Trophoblast cell (in vitro differentiated cells and primary cell): ENCODE measurements around the gene MAPK12.

Experiments used
- DNase-seq, 2 donors: peaks; one replicate each; pipeline ENCODE4 v3.0.0-alpha.2; 2016
- H2AFZ ChIP-seq: 2 replicates; pipeline ENCODE4 v1.6.1; 2013; ENCODE audit warnings: low read length, moderate library complexity, mild to moderate bottlenecking; ENCODE audit not compliant: insufficient read depth, poor library complexity
- H2AK5ac ChIP-seq: 2 replicates; pipeline ENCODE4 v1.6.1; 2013; ENCODE audit warnings: mild to moderate bottlenecking, low read length
- H2BK120ac ChIP-seq: 2 replicates; pipeline ENCODE4 v1.6.1; 2013; ENCODE audit warnings: low read length, mild to moderate bottlenecking, moderate library complexity; ENCODE audit not compliant: insufficient read depth, poor library complexity
- H2BK12ac ChIP-seq: 2 replicates; pipeline ENCODE4 v1.6.1; 2013; ENCODE audit warnings: mild to moderate bottlenecking, low read length, moderate library complexity
- H2BK5ac ChIP-seq: 2 replicates; pipeline ENCODE4 v1.6.1; 2013; ENCODE audit warnings: low read length, low read depth, moderate library complexity, mild to moderate bottlenecking; ENCODE audit not compliant: poor library complexity
- H3K14ac ChIP-seq: 2 replicates; pipeline ENCODE4 v1.6.1; 2013; ENCODE audit warnings: mild to moderate bottlenecking, low read length
- H3K18ac ChIP-seq: 2 replicates; pipeline ENCODE4 v1.6.1; 2013; ENCODE audit warnings: mild to moderate bottlenecking, low read length
- H3K23ac ChIP-seq: 2 replicates; pipeline ENCODE4 v1.6.1; 2013; ENCODE audit warnings: low read length
- H3K27ac ChIP-seq: 2 replicates; pipeline ENCODE4 v1.5.1; 2013; ENCODE audit warnings: low read depth, mild to moderate bottlenecking, inconsistent platforms, low read length, moderate library complexity
- H3K27me3 ChIP-seq: 2 replicates; pipeline ENCODE4 v1.6.1; 2013; ENCODE audit warnings: inconsistent platforms, mild to moderate bottlenecking, low read length, moderate library complexity; ENCODE audit not compliant: insufficient read depth
- H3K36me3 ChIP-seq, 2 experiments: 1 replicate in 1 of 2; 2 replicates in 1 of 2; pipeline ENCODE4 v1.6.1; 2013; ENCODE audit warnings: low read length in 2 of 2, mild to moderate bottlenecking in 2 of 2, moderate library complexity in 1 of 2; ENCODE audit not compliant: insufficient read depth in 2 of 2, control insufficient read depth in 1 of 2
- H3K4ac ChIP-seq: 2 replicates; pipeline ENCODE4 v1.6.1; 2013; ENCODE audit warnings: low read depth, mild to moderate bottlenecking, low read length, moderate library complexity
- H3K4me1 ChIP-seq, 2 experiments: 1 replicate in 1 of 2; 2 replicates in 1 of 2; pipeline ENCODE4 v1.6.1; 2013; ENCODE audit warnings: low read length in 2 of 2, mild to moderate bottlenecking in 2 of 2, moderate library complexity in 1 of 2; ENCODE audit not compliant: insufficient read depth in 2 of 2, control insufficient read depth in 1 of 2
- H3K4me2 ChIP-seq: 2 replicates; pipeline ENCODE4 v1.6.1; 2013; ENCODE audit warnings: inconsistent platforms, mild to moderate bottlenecking, low read length, moderate library complexity
- H3K4me3 ChIP-seq: 2 replicates; pipeline ENCODE4 v1.5.1; 2013; ENCODE audit warnings: mild to moderate bottlenecking, low read depth, low read length, inconsistent platforms
- H3K79me1 ChIP-seq: one replicate; pipeline ENCODE4 v1.6.1; 2013; ENCODE audit warnings: low read length
- H3K79me2 ChIP-seq: 2 replicates; pipeline ENCODE4 v1.6.1; 2013; ENCODE audit warnings: low read length, mild to moderate bottlenecking; ENCODE audit not compliant: control insufficient read depth, insufficient read depth, poor library complexity
- H3K9ac ChIP-seq: 2 replicates; pipeline ENCODE4 v1.6.1; 2013; ENCODE audit warnings: mild to moderate bottlenecking, low read length
- H3K9me3 ChIP-seq: 2 replicates; pipeline ENCODE4 v1.6.1; 2013; ENCODE audit warnings: low read depth, mild to moderate bottlenecking, control low read depth, inconsistent platforms, low read length; ENCODE audit not compliant: insufficient read depth
- H4K12ac ChIP-seq: 2 replicates; pipeline ENCODE4 v1.6.1; 2013; ENCODE audit warnings: low read depth, mild to moderate bottlenecking, low read length, moderate library complexity
- H4K8ac ChIP-seq: 2 replicates; pipeline ENCODE4 v1.6.1; 2013; ENCODE audit warnings: low read depth, mild to moderate bottlenecking, low read length, moderate library complexity
- H4K91ac ChIP-seq: one replicate; pipeline ENCODE4 v1.6.1; 2013; ENCODE audit warnings: low read depth, mild to moderate bottlenecking, low read length, moderate library complexity
- WGBS: extraction: QIAGEN DNeasy Blood & Tissue Kit; methylation state at CpG from one replicate; pipeline ENCODE4 v1.1.7; 2013; ENCODE audit warnings: missing lambda C conversion rate; ENCODE audit not compliant: insufficient read length, insufficient coverage; ENCODE audit errors: extremely low coverage; 5-methylcytosine and 5-hydroxymethylcytosine counted together

Gene MAPK12

GRCh38 chr22:50222508-50222907, 39.0 kb downstream of the MAPK12 start:
- no peak overlapping the region for H4K91ac ChIP-seq
- WGBS: no CpG with 5 or more reads among the region's 8 CpGs
- H2BK120ac ChIP-seq: no peak overlapping the region
- H3K23ac ChIP-seq: no peak overlapping the region
- H3K9ac ChIP-seq: no peak overlapping the region
- peaks cover 10% of the 10 kb centered on the region for H3K9me3 ChIP-seq
- H3K18ac ChIP-seq: no peak overlapping the region
- no peak overlapping the region for H3K4me3 ChIP-seq
- H2BK12ac ChIP-seq: no peak overlapping the region
- H3K36me3 ChIP-seq: peaks cover 76 to 82% of the 10 kb centered on the region in 2 experiments
- H2AK5ac ChIP-seq: no peak overlapping the region
- no peak overlapping the region for H3K4ac ChIP-seq
- H3K14ac ChIP-seq: no peak overlapping the region
- H2AFZ ChIP-seq: no peak overlapping the region
- H2BK5ac ChIP-seq: no peak overlapping the region
- H3K79me2 ChIP-seq: no peaks in the 10 kb centered on the region
- DNase-seq: no peak
- H4K12ac ChIP-seq: no peak overlapping the region
- H3K4me1 ChIP-seq: no peaks in the 10 kb centered on the region
- no peaks in the 10 kb centered on the region for H3K27me3 ChIP-seq
- H3K4me2 ChIP-seq: no peak overlapping the region
- H4K8ac ChIP-seq: no peak overlapping the region
- H3K79me1 ChIP-seq: no peaks in the 10 kb centered on the region
- H3K27ac ChIP-seq: no peak overlapping the region

- no peak overlapping the region for H4K12ac ChIP-seq
- no peak overlapping the region for H3K4ac ChIP-seq
- no peak overlapping the region for H3K14ac ChIP-seq
- H4K91ac ChIP-seq: no peak overlapping the region
- H3K79me1 ChIP-seq: no peaks in the 10 kb centered on the region
- DNase-seq: no peak
- no peak overlapping the region for H2BK120ac ChIP-seq
- H3K9me3 ChIP-seq: peaks cover 10% of the 10 kb centered on the region
- H3K36me3 ChIP-seq: peaks cover 84 to 88% of the 10 kb centered on the region in 2 experiments
- H2BK12ac ChIP-seq: no peak overlapping the region
- no peaks in the 10 kb centered on the region for H3K79me2 ChIP-seq
- no peak overlapping the region for H3K4me3 ChIP-seq
- H3K4me1 ChIP-seq: no peaks in the 10 kb centered on the region
- no peaks in the 10 kb centered on the region for H3K27me3 ChIP-seq
- H3K9ac ChIP-seq: no peak overlapping the region
- no peak overlapping the region for H2AK5ac ChIP-seq
- H3K4me2 ChIP-seq: no peak overlapping the region
- H3K27ac ChIP-seq: no peak overlapping the region
- no peak overlapping the region for H3K23ac ChIP-seq
- no peak overlapping the region for H2AFZ ChIP-seq
- WGBS: no CpG with 5 or more reads among the region's 19 CpGs
- no peak overlapping the region for H4K8ac ChIP-seq
- no peak overlapping the region for H2BK5ac ChIP-seq
- no peak overlapping the region for H3K18ac ChIP-seq
Observed at GRCh38 chr22:50221410-50222300, 39.8 kb downstream of the MAPK12 start.

- peaks cover 89% of the 10 kb centered on the region in 2 experiments for H3K36me3 ChIP-seq
- H3K23ac ChIP-seq: no peak overlapping the region
- no peak overlapping the region for H3K4me3 ChIP-seq
- H3K79me2 ChIP-seq: no peaks in the 10 kb centered on the region
- no peak overlapping the region for H2BK120ac ChIP-seq
- no peak overlapping the region for H4K8ac ChIP-seq
- H2AK5ac ChIP-seq: no peak overlapping the region
- no peak overlapping the region for H3K4ac ChIP-seq
- H3K4me1 ChIP-seq: no peaks in the 10 kb centered on the region
- no peak overlapping the region for H3K4me2 ChIP-seq
- H4K91ac ChIP-seq: no peak overlapping the region
- no peak overlapping the region for H2AFZ ChIP-seq
- H2BK5ac ChIP-seq: no peak overlapping the region
- no peaks in the 10 kb centered on the region for H3K27me3 ChIP-seq
- no peak for DNase-seq
- H4K12ac ChIP-seq: no peak overlapping the region
- no CpG with 5 or more reads among the region's 45 CpGs for WGBS
- H3K18ac ChIP-seq: no peak overlapping the region
- no peak overlapping the region for H3K27ac ChIP-seq
- no peak overlapping the region for H3K9ac ChIP-seq
- H3K14ac ChIP-seq: no peak overlapping the region
- H2BK12ac ChIP-seq: no peak overlapping the region
- H3K9me3 ChIP-seq: peaks cover 10% of the 10 kb centered on the region
- no peaks in the 10 kb centered on the region for H3K79me1 ChIP-seq
Observed at GRCh38 chr22:50220603-50221409, 40.7 kb downstream of the MAPK12 start.

- Histone ChIP-seq H3K27me3 (no peaks in the 10 kb centered on the region), H3K9ac (no peak overlapping the region), H3K23ac (no peak overlapping the region), H2AFZ (no peak overlapping the region), H3K14ac (no peak overlapping the region), H3K79me2 (no peaks in the 10 kb centered on the region), H3K4me3 (no peak overlapping the region), H3K4me2 (no peak overlapping the region), H3K18ac (no peak overlapping the region), H4K91ac (no peak overlapping the region), H3K27ac (no peak overlapping the region), H4K12ac (no peak overlapping the region), H2AK5ac (no peak overlapping the region), H2BK120ac (no peak overlapping the region), H3K9me3 (peaks cover 10% of the 10 kb centered on the region), H2BK5ac (no peak overlapping the region), H4K8ac (no peak overlapping the region), H3K36me3 (peaks cover 89% of the 10 kb centered on the region in 2 experiments), H3K4me1 (no peaks in the 10 kb centered on the region), H3K79me1 (no peaks in the 10 kb centered on the region), H3K4ac (no peak overlapping the region), H2BK12ac (no peak overlapping the region)
- DNase-seq: no peak
- WGBS: no CpG with 5 or more reads among the region's 25 CpGs
Observed at GRCh38 chr22:50219800-50220602, 41.5 kb downstream of the MAPK12 start.
